Mucosa of stomach (tissue), 1 donor: ENCODE results near the gene E2F4.

Experiments used
- H3K27me3 ChIP-seq: one replicate; pipeline ENCODE4 v1.7.0; 2013; ENCODE audit warnings: mild to moderate bottlenecking, low read length; ENCODE audit not compliant: control insufficient read depth, insufficient read depth
- H3K36me3 ChIP-seq: one replicate; pipeline ENCODE4 v1.7.0; 2013; ENCODE audit warnings: low read length; ENCODE audit not compliant: control insufficient read depth, insufficient read depth
- H3K4me1 ChIP-seq: one replicate; pipeline ENCODE4 v1.7.0; 2013; ENCODE audit warnings: mild to moderate bottlenecking, low read length; ENCODE audit not compliant: control insufficient read depth, insufficient read depth
- H3K4me3 ChIP-seq: one replicate; pipeline ENCODE4 v1.7.0; 2013; ENCODE audit warnings: low read length
- H3K9ac ChIP-seq: one replicate; pipeline ENCODE4 v1.7.0; 2013; ENCODE audit warnings: mild to moderate bottlenecking, low read length, moderate library complexity
- H3K9me3 ChIP-seq: one replicate; pipeline ENCODE4 v1.7.0; 2013; ENCODE audit warnings: mild to moderate bottlenecking, low read length, moderate library complexity; ENCODE audit not compliant: control insufficient read depth
- donor health status: Pancreatic carcinoma.

Gene E2F4

DNA sequence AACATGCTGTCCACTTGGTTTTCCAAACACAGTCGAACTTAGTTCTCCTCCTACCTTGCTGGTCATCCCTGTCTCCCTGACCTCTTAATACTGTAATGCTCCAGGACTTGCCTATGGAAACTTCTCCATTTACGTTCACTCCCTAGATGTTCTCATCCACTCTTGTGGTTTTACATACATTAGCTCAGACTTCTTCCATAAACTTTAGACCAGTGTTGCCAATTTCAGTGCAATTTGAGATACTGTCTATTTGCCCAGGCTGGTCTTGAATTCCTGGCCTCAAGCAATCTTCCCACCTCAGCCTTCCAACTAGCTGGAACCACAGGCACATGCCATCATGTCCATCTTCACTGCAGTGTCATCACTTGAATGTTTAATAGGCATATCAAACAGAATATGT is 9.7 kb upstream of the E2F4 start:
- no peaks in the 10 kb centered on the region for H3K36me3 ChIP-seq
- H3K9ac ChIP-seq: no peak overlapping the region
- no peaks in the 10 kb centered on the region for H3K27me3 ChIP-seq
- no peak overlapping the region for H3K4me3 ChIP-seq
- H3K9me3 ChIP-seq: no peaks in the 10 kb centered on the region
- H3K4me1 ChIP-seq: peaks cover 42% of the 10 kb centered on the region

DNA sequence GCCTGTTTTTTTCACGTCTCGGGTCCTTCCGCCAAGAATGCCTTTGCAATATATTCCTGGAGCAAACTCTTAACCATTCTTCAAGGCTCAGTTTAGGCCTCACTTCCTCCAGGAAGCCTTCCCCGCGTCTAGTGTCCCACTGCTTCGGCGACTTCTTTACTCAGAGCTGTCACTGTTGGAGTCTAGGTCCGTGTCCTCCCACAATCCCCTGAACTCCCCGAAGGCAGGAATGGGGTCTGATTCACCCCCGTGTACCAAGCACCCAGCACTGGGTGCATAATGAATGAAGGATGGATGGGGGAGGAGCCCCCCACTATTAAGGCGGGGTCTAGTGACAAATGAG is 8.7 kb upstream of the E2F4 start:
- peak overlapping the region; percentile 85 for H3K9ac ChIP-seq
- H3K27me3 ChIP-seq: no peaks in the 10 kb centered on the region

DNA sequence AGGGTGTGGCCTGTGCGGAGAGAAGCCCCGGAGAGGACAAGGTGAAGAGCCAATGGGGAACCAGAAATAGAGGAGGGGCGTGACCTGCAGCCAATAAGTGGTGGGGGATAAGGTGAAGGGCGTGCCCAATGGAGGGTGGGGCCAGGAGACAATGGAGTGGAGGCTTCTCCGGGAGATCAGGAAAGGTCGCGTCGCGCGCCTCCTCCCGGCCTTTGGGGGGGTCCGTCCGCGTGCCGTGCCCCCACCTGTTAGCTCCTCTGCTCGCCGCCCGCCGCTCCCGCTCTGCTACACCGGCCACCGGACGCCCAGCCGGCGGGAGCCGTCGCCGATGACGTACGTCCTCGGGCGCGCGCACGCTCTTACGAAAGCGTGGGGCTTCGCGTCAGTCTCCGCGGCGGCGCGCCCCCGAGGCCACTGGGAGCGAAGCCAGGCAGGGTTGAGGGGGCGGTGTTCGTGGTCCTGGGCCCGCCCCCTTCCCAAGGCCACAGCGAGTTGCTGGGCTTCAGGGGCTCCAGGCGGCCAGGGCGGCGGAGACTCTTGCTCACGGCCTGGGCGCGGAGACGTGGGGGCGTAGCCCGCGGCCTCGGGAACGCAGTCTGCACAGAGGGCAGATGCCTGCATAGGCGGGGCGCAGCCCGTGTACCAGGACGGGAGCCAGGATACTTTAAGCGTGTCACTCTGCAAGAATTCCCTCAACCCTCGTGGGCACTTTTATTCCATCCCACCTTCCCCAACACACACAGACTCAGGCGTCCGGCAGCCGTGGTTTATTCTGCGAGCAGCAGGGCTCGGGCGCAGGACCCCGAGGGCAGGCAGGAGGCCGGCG is 8.1 kb upstream of the E2F4 start, which contains the start of gene MATCAP1:
Gene MATCAP1 (minus strand): TSS at position 337 of the 826 bp plus-strand sequence. CDS start 3,353 bp downstream, outside the sequence.
- no peaks in the 10 kb centered on the region for H3K27me3 ChIP-seq
- H3K9ac ChIP-seq: peak within 1 kb of the TSS; percentile 85
- H3K9me3 ChIP-seq: no peaks in the 10 kb centered on the region
- peak within 1 kb of the TSS; percentile 75 for H3K4me3 ChIP-seq
- no peaks in the 10 kb centered on the region for H3K36me3 ChIP-seq
- peaks cover 29% of the 10 kb centered on the region for H3K4me1 ChIP-seq

More for the DNA sequence above, 8.7 kb upstream of the E2F4 start:
- Histone ChIP-seq H3K4me3 (peak overlapping the region; percentile 75), H3K9me3 (no peaks in the 10 kb centered on the region), H3K36me3 (no peaks in the 10 kb centered on the region), H3K4me1 (peaks cover 34% of the 10 kb centered on the region)

DNA sequence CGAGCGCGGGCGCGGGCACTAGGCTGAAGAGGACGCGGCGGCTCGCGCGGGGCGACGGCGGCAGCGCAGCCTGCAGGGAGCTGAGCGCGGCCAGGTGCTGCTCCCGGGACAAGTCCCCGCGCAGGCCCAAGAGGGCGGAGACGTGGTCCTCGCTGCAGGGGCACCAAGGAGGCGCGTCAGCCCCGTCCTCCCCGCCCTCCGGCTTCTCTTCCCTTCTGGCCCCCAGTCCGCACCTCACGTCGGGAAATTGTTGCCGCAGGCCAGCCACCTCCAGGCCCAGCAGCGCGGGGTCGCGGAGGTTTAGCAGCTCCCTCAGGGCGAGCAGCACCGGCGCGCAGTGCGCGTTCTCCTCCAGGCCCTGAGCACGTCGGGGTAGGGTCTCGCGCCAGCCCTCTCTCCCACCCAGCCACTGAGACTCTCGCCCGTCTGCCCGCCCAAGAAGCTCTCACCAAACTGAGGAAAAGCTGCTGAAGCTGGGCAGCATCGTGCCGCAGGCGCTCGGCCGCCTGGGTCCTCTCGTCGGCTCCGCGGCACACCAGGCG is 7.4 kb upstream of the E2F4 start:
- Histone ChIP-seq H3K4me1 (peaks cover 22% of the 10 kb centered on the region), H3K36me3 (no peaks in the 10 kb centered on the region), H3K4me3 (peak overlapping the region; percentile 75), H3K27me3 (no peaks in the 10 kb centered on the region), H3K9ac (no peak overlapping the region), H3K9me3 (no peaks in the 10 kb centered on the region)

DNA sequence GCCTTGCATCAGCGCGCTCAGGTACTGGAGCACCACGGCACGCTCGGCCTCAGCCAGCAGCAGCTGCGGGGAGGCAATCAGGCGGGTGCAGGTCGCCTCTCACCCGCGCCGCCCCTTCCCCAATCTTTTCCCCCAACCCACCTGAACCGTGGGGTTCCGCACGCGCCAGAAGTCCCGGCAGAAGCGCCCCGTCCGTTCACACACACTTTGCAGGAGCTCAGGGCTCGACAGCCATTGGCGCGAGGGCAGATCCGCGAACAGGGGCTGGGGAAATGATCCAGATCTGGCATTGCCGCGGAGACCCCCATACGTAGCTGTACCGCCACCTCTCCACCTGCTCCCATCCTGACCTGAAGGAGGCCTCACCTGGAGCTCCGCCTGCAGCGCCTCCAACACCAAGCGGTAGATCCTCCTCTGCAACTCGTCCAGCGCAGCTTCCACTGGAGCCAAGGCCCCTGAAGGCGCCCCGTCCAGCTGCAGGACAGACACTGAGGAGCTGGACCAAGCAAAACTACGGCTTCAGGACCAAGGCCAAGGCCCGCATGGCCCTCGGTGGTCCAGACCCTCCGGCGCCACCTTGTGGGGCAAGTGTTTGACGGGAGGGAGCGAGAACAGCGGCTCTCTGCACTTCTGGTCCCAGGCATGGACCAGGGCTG is 6.8 kb upstream of the E2F4 start:
- no peaks in the 10 kb centered on the region for H3K27me3 ChIP-seq
- H3K36me3 ChIP-seq: no peaks in the 10 kb centered on the region
- no peak overlapping the region for H3K4me3 ChIP-seq
- no peaks in the 10 kb centered on the region for H3K9me3 ChIP-seq
- peaks cover 22% of the 10 kb centered on the region for H3K4me1 ChIP-seq
- H3K9ac ChIP-seq: no peak overlapping the region

DNA sequence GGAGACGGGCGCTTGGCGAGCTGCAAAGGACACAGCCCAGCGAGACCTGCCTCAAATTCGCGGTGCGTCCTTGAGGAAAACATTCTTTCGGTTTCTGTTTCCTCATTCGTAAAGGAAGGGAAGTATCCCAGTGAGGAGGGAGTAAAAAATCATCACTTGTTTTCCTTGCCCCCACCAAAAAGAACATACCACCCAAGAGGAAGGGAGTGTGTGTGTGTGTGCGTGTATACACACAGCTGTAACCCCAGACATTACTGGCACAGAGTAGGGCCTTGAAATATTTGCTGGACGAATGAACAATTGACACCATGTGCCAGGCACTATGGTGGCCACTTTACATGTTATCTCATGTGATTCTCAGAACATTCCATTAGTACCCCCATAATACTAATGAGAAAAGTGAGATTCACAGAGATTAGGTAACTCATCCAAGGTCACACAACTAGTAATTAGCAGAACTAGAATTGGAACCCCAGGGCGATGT is 6.3 kb upstream of the E2F4 start:
- no peak overlapping the region for H3K4me3 ChIP-seq
- H3K36me3 ChIP-seq: no peaks in the 10 kb centered on the region
- no peaks in the 10 kb centered on the region for H3K27me3 ChIP-seq
- peaks cover 27% of the 10 kb centered on the region for H3K4me1 ChIP-seq
- no peak overlapping the region for H3K9ac ChIP-seq
- no peaks in the 10 kb centered on the region for H3K9me3 ChIP-seq

DNA sequence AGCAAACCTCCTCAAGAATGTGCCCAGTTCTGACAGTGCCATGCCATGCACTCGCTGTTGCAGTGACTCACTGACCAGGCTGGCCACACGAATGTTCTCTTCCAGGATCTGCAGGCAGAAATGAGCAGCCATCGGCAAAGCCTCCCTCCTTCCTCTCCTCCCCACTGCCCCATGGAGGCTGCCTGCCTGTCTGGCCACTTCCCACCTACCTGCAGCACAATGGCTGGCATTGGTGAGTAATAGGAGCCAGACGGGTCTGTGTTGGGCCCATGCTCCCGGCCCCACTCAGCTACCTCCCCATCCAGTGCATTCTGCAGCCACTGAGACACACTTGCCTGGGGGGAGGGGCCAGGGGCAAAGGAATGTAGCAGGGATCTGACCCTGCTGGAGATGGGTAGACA is 5.4 kb upstream of the E2F4 start:
- no peaks in the 10 kb centered on the region for H3K27me3 ChIP-seq
- no peak overlapping the region for H3K4me3 ChIP-seq
- H3K9me3 ChIP-seq: no peaks in the 10 kb centered on the region
- H3K36me3 ChIP-seq: no peaks in the 10 kb centered on the region
- peaks cover 33% of the 10 kb centered on the region for H3K4me1 ChIP-seq
- no peak overlapping the region for H3K9ac ChIP-seq

DNA sequence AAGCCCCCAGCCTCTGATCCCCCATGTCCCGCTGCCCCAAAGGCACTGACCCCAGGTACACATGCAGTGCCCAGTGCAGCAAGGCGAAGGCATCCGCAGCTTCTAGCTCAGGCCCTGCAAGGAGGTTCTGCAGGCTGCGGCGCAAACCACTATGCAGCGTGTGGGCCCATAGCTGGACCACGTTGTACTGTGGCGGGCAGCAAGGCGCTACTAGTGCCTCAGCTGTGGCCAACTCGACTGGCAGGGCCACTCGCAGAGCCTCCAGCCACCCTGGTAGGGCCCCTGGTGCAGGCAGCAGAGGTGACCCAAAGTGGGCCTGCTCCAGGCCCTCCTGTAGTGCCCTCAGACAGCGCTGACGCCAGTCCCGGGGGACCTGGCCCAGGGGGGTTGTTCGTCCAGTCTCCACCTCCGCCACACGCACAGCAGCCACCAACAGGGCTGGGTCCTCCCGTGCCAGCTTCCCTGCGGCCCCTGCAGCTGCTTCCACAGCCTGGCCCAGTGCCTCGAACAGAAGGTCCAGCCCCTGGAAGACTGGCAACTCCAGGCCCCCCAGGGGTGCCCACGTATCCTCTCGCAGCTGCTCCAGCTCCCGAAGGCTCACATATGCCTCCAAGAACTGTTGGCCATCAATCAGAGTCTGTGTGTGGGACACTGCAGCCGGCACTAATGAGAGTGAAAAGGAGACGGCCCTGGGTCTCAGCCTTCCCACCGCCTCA is 4.6 kb upstream of the E2F4 start:
- Histone ChIP-seq H3K4me1 (peaks cover 37% of the 10 kb centered on the region), H3K9ac (no peak overlapping the region)

DNA sequence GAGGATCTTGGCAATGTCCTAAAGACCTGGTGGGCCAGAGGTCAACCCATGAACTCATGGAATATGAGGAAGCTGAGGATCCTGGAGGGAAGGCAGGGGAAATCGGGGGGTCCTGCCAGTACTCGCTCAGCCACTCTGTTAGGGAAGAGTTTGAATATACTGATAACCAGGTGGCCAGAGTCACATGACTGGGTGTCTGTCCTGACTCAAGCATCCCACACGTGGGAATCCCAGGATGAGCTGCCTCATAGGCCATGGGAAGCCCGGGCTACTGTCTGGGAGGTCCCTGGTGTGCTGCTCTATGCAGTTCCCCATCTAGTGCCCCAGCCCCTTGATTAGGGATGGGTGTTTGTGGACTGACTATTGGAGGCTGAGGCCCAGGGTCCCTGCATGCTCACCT is 3.6 kb upstream of the E2F4 start:
- Histone ChIP-seq H3K27me3 (no peaks in the 10 kb centered on the region), H3K9ac (no peak overlapping the region), H3K9me3 (no peaks in the 10 kb centered on the region), H3K36me3 (no peaks in the 10 kb centered on the region), H3K4me3 (no peak overlapping the region), H3K4me1 (peaks cover 36% of the 10 kb centered on the region)

More for the DNA sequence above, 4.6 kb upstream of the E2F4 start:
- H3K27me3 ChIP-seq: no peaks in the 10 kb centered on the region
- H3K4me3 ChIP-seq: no peak overlapping the region
- no peaks in the 10 kb centered on the region for H3K9me3 ChIP-seq
- H3K36me3 ChIP-seq: no peaks in the 10 kb centered on the region

DNA sequence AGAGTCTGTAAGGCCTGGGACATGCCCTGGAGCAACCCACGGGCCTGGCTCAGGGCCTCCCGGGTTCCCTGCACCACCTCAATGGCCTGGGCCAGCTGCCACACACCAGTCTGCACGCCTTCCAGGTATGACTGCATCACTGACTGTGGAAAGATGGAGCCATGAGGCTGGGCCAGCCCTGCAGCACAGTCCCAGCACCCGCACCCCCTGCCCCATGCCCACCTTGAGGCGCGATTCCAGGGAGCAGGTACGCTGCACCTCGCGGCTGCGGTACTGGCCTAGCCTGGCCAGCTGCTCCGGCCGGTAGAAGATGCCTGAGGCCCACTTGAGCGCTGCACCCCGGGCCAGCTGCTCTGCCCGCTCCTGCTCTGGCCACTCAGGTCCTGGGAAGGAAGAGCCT is 3.2 kb upstream of the E2F4 start:
- no peaks in the 10 kb centered on the region for H3K27me3 ChIP-seq
- H3K4me3 ChIP-seq: no peak overlapping the region
- no peaks in the 10 kb centered on the region for H3K9me3 ChIP-seq
- H3K9ac ChIP-seq: no peak overlapping the region
- peaks cover 40% of the 10 kb centered on the region for H3K4me1 ChIP-seq
- no peaks in the 10 kb centered on the region for H3K36me3 ChIP-seq

DNA sequence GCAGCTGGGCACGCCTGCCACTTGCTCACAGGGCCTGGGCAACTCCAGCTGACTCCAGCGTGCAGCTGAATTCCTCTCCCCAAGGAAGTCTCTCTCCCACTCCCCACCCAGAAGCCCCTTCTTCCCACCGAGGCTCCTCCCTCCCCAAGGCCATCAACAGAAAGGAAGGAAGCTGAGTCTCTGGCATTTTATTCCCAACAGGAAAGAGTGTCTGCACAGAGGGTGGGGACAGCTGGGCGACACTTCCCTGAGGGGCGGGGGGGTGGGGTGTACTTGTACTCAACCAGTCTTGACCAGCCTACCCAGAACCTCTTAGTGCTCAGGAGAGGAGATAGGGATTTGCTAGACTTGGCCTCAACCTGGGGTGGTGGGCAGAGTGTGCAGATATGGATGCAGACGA is 1.9 kb upstream of the E2F4 start, which contains the start of gene EXOC3L1:
Gene EXOC3L1 (minus strand): TSS at position 96 of the 400 bp plus-strand sequence. CDS start 460 bp downstream, outside the sequence.
- H3K4me1 ChIP-seq: peaks cover 42% of the 10 kb centered on the region

More for the DNA sequence above, 1.9 kb upstream of the E2F4 start, which contains the start of gene EXOC3L1:
- Histone ChIP-seq H3K36me3 (peaks cover 7% of the 10 kb centered on the region), H3K9me3 (no peaks in the 10 kb centered on the region), H3K27me3 (no peaks in the 10 kb centered on the region), H3K4me3 (no peak within 1 kb of the TSS), H3K9ac (no peak within 1 kb of the TSS)
